Stimulated activated CD4-positive, alpha-beta T cell treated with anti-CD3 and anti-CD28 coated beads, Interleukin-4, amount 100 ng/mL, for 48 hours (primary cell): ENCODE data around the gene GPR84.

Experiments used
- DNase-seq, 2 donors: peaks; one replicate each; pipeline ENCODE4 v3.0.0-alpha.2; 2020; ENCODE audit warnings: low read depth in 2 of 2

GPR84 gene

GRCh38 chr12:54364413-54364812, at the start of gene GPR84:
Gene GPR84, minus strand, starts transcription at chr12:54364486. Its CDS starts 635 bp downstream, at chr12:54363851.
- no peak for DNase-seq

GRCh38 chr12:54413284-54414190, 49.3 kb upstream of the GPR84 start:
- DNase-seq: peak in 1 of 2 donors; percentile 48

- DNase-seq: no peak
These were observed 48.5 kb upstream of the GPR84 start for GRCh38 chr12:54412786-54413185.

- DNase-seq: no peak
These were observed 48.1 kb upstream of the GPR84 start for GRCh38 chr12:54412348-54412747.

- peak; percentile 51 to 56 for DNase-seq
These were observed 47.3 kb upstream of the GPR84 start for GRCh38 chr12:54411391-54412241.

- DNase-seq: no peak
These were observed 45.0 kb upstream of the GPR84 start for GRCh38 chr12:54409267-54409666.

- no peak for DNase-seq
These were observed 43.1 kb upstream of the GPR84 start for GRCh38 chr12:54407183-54407905.

- DNase-seq: no peak
These were observed 41.3 kb upstream of the GPR84 start for GRCh38 chr12:54405573-54405972.

- no peak for DNase-seq
These were observed 40.8 kb upstream of the GPR84 start for GRCh38 chr12:54405106-54405505.

GRCh38 chr12:54404061-54405004, 40.0 kb upstream of the GPR84 start:
- DNase-seq: peak; percentile 42 to 62

- DNase-seq: no peak
These were observed 36.8 kb upstream of the GPR84 start for GRCh38 chr12:54401119-54401518.

GRCh38 chr12:54398995-54399793, 34.9 kb upstream of the GPR84 start:
- peak; percentile 78 to 86 for DNase-seq

GRCh38 chr12:54398218-54398617, 33.9 kb upstream of the GPR84 start:
- no peak for DNase-seq

GRCh38 chr12:54397157-54397556, 32.9 kb upstream of the GPR84 start:
- no peak for DNase-seq

- no peak for DNase-seq
These were observed 31.3 kb upstream of the GPR84 start for GRCh38 chr12:54395545-54395944.

- no peak for DNase-seq
These were observed 30.7 kb upstream of the GPR84 start for GRCh38 chr12:54394986-54395385.

- no peak for DNase-seq
These were observed 30.0 kb upstream of the GPR84 start for GRCh38 chr12:54394281-54394719.

- DNase-seq: no peak
These were observed 29.5 kb upstream of the GPR84 start for GRCh38 chr12:54393743-54394142.

GRCh38 chr12:54393207-54393609, 28.9 kb upstream of the GPR84 start:
- no peak for DNase-seq
